ENCODE data around the gene REEP3.

REEP3 gene

DNA sequence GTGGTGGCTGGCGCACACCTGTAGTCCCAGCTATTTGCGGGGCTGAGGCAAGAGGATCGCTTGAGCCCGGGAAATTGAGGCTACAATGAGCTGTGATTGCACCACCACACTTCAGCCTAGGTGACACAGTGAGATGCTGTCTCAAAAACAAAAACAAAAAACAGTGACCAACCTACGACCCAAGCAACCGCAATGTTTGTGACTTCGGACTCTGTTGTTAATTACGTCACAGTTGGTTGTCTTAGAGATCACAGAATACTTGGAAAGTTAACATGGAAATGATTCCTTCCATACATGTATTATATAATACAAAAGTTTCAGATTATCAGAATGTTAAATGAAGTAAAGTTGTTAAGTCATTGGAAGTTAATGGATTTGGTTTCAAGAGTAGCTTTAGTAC lies 106.2 kb downstream of the REEP3 start:
- no peaks in the 10 kb centered on the region for H3K9me2 ChIP-seq (ENCODE audit: low read depth, low read length)
- peaks cover 30% of the 10 kb centered on the region for H3K4me1 ChIP-seq (ENCODE audit: insufficient read depth, low read length, severe bottlenecking)
- no peak overlapping the region for H3K9ac ChIP-seq (ENCODE audit: low read length)
- H3K27ac ChIP-seq (ENCODE audit: low read depth, low read length, poor library complexity, severe bottlenecking), result peak overlapping the region; percentile 91
- no peaks in the 10 kb centered on the region for H3K27me3 ChIP-seq (ENCODE audit: insufficient read depth, low read length)
- H2AFZ ChIP-seq (ENCODE audit: low read length), result no peak overlapping the region
- H3K4me2 ChIP-seq (ENCODE audit: low read length), result no peak overlapping the region
- H3K36me3 ChIP-seq (ENCODE audit: insufficient read depth, low read length), result no peaks in the 10 kb centered on the region
- no peaks in the 10 kb centered on the region for H3K79me2 ChIP-seq (ENCODE audit: insufficient read depth, low read length)
- no peaks in the 10 kb centered on the region for H3K9me3 ChIP-seq (ENCODE audit: low read length)
- H4K20me1 ChIP-seq (ENCODE audit: insufficient read depth, low read length), result no peaks in the 10 kb centered on the region
- H3K4me3 ChIP-seq (ENCODE audit: low read depth, low read length, poor library complexity, severe bottlenecking), result no peak overlapping the region
- no peaks in the 10 kb centered on the region; the same call in 1 of the 2 replicates for H3F3A ChIP-seq (ENCODE audit: insufficient read depth, low read length)
- TF ChIP-seq EZH2 (IDR thresholded peaks at IDR 0.05; ENCODE audit: borderline replicate concordance, low read length), result no peak
- TF ChIP-seq, protein P1, sequence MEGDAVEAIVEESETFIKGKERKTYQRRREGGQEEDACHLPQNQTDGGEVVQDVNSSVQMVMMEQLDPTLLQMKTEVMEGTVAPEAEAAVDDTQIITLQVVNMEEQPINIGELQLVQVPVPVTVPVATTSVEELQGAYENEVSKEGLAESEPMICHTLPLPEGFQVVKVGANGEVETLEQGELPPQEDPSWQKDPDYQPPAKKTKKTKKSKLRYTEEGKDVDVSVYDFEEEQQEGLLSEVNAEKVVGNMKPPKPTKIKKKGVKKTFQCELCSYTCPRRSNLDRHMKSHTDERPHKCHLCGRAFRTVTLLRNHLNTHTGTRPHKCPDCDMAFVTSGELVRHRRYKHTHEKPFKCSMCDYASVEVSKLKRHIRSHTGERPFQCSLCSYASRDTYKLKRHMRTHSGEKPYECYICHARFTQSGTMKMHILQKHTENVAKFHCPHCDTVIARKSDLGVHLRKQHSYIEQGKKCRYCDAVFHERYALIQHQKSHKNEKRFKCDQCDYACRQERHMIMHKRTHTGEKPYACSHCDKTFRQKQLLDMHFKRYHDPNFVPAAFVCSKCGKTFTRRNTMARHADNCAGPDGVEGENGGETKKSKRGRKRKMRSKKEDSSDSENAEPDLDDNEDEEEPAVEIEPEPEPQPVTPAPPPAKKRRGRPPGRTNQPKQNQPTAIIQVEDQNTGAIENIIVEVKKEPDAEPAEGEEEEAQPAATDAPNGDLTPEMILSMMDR (IDR thresholded peaks at IDR 0.05; ENCODE audit: low read length), result no peak

GRCh38 chr10:63627881-63628296 lies 106.7 kb downstream of the REEP3 start:
- H3K9me2 ChIP-seq (ENCODE audit: low read depth, low read length), result no peaks in the 10 kb centered on the region
- no peak for TF ChIP-seq EZH2 (IDR thresholded peaks at IDR 0.05; ENCODE audit: borderline replicate concordance, low read length)
- TF ChIP-seq, protein P1 (IDR thresholded peaks at IDR 0.05; ENCODE audit: low read length), result no peak
- peaks cover 30% of the 10 kb centered on the region for H3K4me1 ChIP-seq (ENCODE audit: insufficient read depth, low read length, severe bottlenecking)
- H3K79me2 ChIP-seq (ENCODE audit: insufficient read depth, low read length), result no peaks in the 10 kb centered on the region
- H3K9ac ChIP-seq (ENCODE audit: low read length), result peak overlapping the region; percentile 66
- no peaks in the 10 kb centered on the region for H3K27me3 ChIP-seq (ENCODE audit: insufficient read depth, low read length)
- no peaks in the 10 kb centered on the region; the same call in 1 of the 2 replicates for H3F3A ChIP-seq (ENCODE audit: insufficient read depth, low read length)
- no peak overlapping the region; the same call in 1 of the 2 replicates for H2AFZ ChIP-seq (ENCODE audit: low read length)
- H4K20me1 ChIP-seq (ENCODE audit: insufficient read depth, low read length), result no peaks in the 10 kb centered on the region
- no peaks in the 10 kb centered on the region for H3K9me3 ChIP-seq (ENCODE audit: low read length)
- no peaks in the 10 kb centered on the region for H3K36me3 ChIP-seq (ENCODE audit: insufficient read depth, low read length)
- H3K27ac ChIP-seq (ENCODE audit: low read depth, low read length, poor library complexity, severe bottlenecking), result peak overlapping the region; percentile 91
- peak overlapping the region; percentile 69 for H3K4me3 ChIP-seq (ENCODE audit: low read depth, low read length, poor library complexity, severe bottlenecking)
- peak overlapping the region; percentile 75 for H3K4me2 ChIP-seq (ENCODE audit: low read length)

- no peaks in the 10 kb centered on the region for H3K27me3 ChIP-seq (ENCODE audit: insufficient read depth, low read length)
- H3K36me3 ChIP-seq (ENCODE audit: insufficient read depth, low read length), result no peaks in the 10 kb centered on the region
- H3K4me3 ChIP-seq (ENCODE audit: low read depth, low read length, poor library complexity, severe bottlenecking), result peak overlapping the region; percentile 69
- peaks cover 30% of the 10 kb centered on the region for H3K4me1 ChIP-seq (ENCODE audit: insufficient read depth, low read length, severe bottlenecking)
- TF ChIP-seq EZH2 (IDR thresholded peaks at IDR 0.05; ENCODE audit: borderline replicate concordance, low read length), result no peak
- TF ChIP-seq, protein P1 (IDR thresholded peaks at IDR 0.05; ENCODE audit: low read length), result no peak
- H3K9me2 ChIP-seq (ENCODE audit: low read depth, low read length), result no peaks in the 10 kb centered on the region
- H3K4me2 ChIP-seq (ENCODE audit: low read length), result peak overlapping the region; percentile 75
- peak overlapping the region; percentile 91 for H3K27ac ChIP-seq (ENCODE audit: low read depth, low read length, poor library complexity, severe bottlenecking)
- H3F3A ChIP-seq (ENCODE audit: insufficient read depth, low read length), result no peaks in the 10 kb centered on the region; the same call in 1 of the 2 replicates
- H3K79me2 ChIP-seq (ENCODE audit: insufficient read depth, low read length), result no peaks in the 10 kb centered on the region
- H3K9ac ChIP-seq (ENCODE audit: low read length), result peak overlapping the region; percentile 66
- peak overlapping the region; percentile 3; the same call in 1 of the 2 replicates for H2AFZ ChIP-seq (ENCODE audit: low read length)
- H4K20me1 ChIP-seq (ENCODE audit: insufficient read depth, low read length), result no peaks in the 10 kb centered on the region
- H3K9me3 ChIP-seq (ENCODE audit: low read length), result no peaks in the 10 kb centered on the region
These were observed 107.5 kb downstream of the REEP3 start for GRCh38 chr10:63628526-63629362.
